Left colon (tissue), 2 donors: ENCODE data around the gene SGPL1. TPM values are rescaled to one million over a fixed set of nuclear protein-coding genes. Genes with fewer than 3 reads are reported as not detected.

ENCODE experiments used
- ATAC-seq: fragments of 200-7000 bp; cut with Tn5 transposase; one replicate; pipeline ENCODE4 v1.9.1; 2020; ENCODE audit warnings: mild to moderate bottlenecking, moderate library complexity
- DNase-seq, 2 donors: peaks; one replicate each; pipeline ENCODE4 v3.0.0-alpha.2; 2020
- intact Hi-C, 2 donors: fragments of 100-400 bp; cut with DNase I in 1 of 2; cut with micrococcal nuclease in 1 of 2; formaldehyde crosslinking; loops; one replicate each; pipeline versions ENCODE4 v1.11.2 to v1.14.0; 2022; cut with DNase I, micrococcal nuclease
- total RNA-seq, 2 donors: library from RNA; stranded (reverse); fragmentation: NEBNext Ultra II Directional; extraction: Animal tissue kit (Norgen Biotek cat#: 25700); gene quantifications; one replicate each; pipeline ENCODE4 v1.2.1, GENCODE V29; 2021
- donor health status: DM: no; HTN: no; CAD: no.
- donor health status: DM: yes; HTN: yes; CAD: no.

Gene SGPL1
- total RNA-seq, 2 donors from 2014 or later: 68.8 to 82.2 TPM

DNA sequence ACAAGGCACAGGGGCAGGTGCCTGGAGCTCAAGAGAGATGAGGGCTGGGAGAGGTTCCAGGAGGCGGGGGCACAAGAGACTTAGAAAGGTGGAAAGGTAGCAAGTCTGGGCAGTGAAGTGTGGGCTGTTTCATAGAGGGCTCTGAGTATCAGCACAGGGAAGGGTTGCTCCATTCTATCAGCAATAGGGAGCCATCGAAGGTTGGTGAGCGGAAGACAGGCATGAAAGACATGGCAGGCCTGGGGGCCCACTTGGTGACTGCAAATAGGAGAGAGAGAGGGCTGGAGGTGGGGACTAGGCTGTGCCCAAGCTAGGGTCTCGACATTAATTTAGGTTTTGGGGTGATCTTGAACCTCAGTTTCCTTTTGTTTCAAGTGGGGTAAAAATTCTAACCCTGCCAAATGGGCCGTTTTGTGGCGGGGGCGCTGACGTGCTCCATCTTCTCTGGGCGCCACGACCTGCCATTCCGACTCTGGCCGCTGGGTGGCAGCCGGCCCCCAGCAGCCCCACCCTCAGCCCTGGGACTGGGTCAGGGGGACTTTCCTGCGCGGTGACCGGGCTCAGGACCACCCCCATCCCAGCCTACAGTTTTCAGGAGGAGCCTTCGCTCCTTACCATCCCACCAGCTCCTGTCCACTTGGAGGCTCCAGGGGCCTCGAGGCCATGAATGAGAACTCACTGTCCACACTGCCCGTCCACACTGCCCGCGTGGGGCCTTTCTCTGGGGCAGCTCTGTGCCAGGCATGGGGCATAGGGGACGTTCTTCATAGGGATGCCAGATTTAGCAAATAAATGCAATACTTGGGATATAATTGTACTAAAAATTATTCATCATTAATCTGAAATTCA is 109.9 kb downstream of the SGPL1 start:
- intact Hi-C loops: loop anchor here (5.0 to 10.0 kb wide), 2 partner anchors 279 to 282 kb away; no protein-coding TSS in a partner anchor
- peak; percentile 64 for ATAC-seq
- DNase-seq: peak in 1 of 2 donors; percentile 57

DNA sequence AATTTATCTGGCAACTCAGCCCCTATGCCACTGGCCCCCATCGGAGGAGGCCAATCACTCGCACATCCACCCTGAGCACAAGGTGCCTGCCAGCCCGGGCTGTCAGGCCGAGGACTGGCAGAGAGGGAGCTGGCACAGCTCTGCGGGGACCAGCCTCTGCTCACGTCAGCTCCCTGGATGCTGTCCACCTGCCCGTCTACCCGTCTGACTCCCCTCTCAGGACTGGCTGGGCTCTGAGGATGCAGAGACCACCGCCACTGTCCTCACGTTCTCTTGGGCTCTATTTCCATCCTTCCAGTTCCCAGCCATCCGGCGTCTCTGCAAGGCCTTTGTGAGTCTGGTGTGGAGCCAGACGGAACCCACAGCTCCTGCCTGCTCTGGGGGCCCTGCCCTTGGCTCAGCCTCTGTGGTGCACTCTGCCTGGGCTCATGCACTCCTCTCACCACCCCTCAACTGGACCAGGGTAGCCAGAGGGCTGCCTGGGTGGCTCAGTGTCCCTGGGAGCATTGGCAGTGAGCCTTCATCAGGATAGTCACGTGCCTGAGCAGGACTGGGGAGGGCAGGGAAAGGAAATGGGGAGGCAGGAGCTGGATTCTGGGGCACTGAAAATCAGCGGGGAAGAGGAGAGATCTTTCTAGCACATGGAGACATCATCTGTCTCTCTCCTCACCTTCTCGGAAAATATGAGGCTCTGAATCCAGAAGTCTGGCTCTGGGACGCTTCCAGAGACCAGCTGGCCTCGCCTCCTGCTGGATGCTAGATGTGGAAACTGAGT is 110.7 kb downstream of the SGPL1 start:
- DNase-seq (no peak), ATAC-seq (no peak)
- intact Hi-C loops: loop anchor here (5.0 to 10.0 kb wide), 2 partner anchors 278 to 281 kb away; no protein-coding TSS in a partner anchor

- intact Hi-C loops: loop anchor here (5.0 to 10.0 kb wide), 2 partner anchors 277 to 280 kb away; no protein-coding TSS in a partner anchor
- ATAC-seq (no peak), DNase-seq (no peak)
Observed at GRCh38 chr10:70927189-70927943, 111.6 kb downstream of the SGPL1 start.

DNA sequence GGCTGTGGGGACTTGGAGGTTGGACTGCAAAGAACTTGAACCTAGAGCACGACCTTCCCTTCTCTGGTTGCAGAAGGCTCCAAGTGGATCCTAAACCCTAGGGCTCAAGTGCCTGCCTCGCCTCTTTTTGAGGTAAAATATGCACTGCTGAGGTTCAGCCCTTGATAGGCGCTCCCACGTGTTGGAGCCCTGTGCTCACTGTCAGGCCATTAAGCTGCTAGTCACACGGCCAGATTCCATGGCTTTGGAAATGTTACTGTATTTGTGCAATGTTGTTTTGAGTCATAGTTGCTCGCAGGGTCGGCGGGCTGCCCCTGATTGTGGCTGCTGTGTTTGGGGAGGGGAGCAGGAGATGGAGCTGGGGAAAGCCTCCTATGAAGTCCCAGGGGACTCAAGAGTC is 112.4 kb downstream of the SGPL1 start:
- intact Hi-C loops: loop anchor here (5.0 to 10.0 kb wide), 2 partner anchors 277 to 279 kb away; no protein-coding TSS in a partner anchor
- no peak for ATAC-seq
- DNase-seq: no peak

GRCh38 chr10:70930263-70931000 is 114.7 kb downstream of the SGPL1 start:
- ATAC-seq (no peak), DNase-seq (no peak)
- intact Hi-C loops: no loop called here

Other genes with a start within 250 kb of the SGPL1 start
- gene PRF1, start 213.2 kb upstream of the SGPL1 start, total RNA-seq: 1 to 10 TPM; 2.7 to 4.3 TPM
- gene ADAMTS14, start 143.4 kb upstream of the SGPL1 start, total RNA-seq: 1 to 10 TPM in 1 of 2 donors, under 1 TPM in 1; 0.95 to 2.1 TPM
- gene TBATA, start 30.6 kb upstream of the SGPL1 start, total RNA-seq: not detected
- 10 to 100 TPM; 67.6 to 78.2 TPM for gene PCBD1, start 72.6 kb downstream of the SGPL1 start, total RNA-seq